Right ventricle myocardium inferior (tissue), 1 donor: Measurements from ENCODE around the gene ACD. TPM values are rescaled to one million over a fixed set of nuclear protein-coding genes. Genes with fewer than 3 reads are reported as not detected.

Source experiments
- ATAC-seq: fragments of 200-7000 bp; cut with Tn5 transposase; one replicate; pipeline ENCODE4 v1.9.1; 2020; ENCODE audit warnings: mild to moderate bottlenecking, moderate library complexity
- DNase-seq: peaks from one replicate; pipeline ENCODE4 v3.0.0; 2021; ENCODE audit errors: missing footprints
- intact Hi-C: fragments of 100-400 bp; cut with DNase I; formaldehyde crosslinking; loops from one replicate; pipeline ENCODE4 v1.11.0; 2022
- total RNA-seq: library from RNA; stranded (reverse); fragmentation: NEBNext Ultra II Directional; extraction: Animal tissue kit (Norgen Biotek cat#: 25700); gene quantifications from one replicate; pipeline ENCODE4 v1.2.1, GENCODE V29; 2021
- donor health status: DM: no; HTN: yes; CAD: no; lungs with severe emphysema.

ACD gene
- total RNA-seq, 1 donor from 2014 or later: 9.7 TPM

GRCh38 chr16:67665598-67665997, 5.5 kb upstream of the ACD start:
- DNase-seq (no peak), ATAC-seq (no peak)
- intact Hi-C loops: no loop called here

GRCh38 chr16:67664871-67665270, 4.8 kb upstream of the ACD start:
- intact Hi-C loops: no loop called here
- ATAC-seq (no peak), DNase-seq (no peak)

GRCh38 chr16:67664258-67664657, 4.2 kb upstream of the ACD start:
- intact Hi-C loops: no loop called here
- no peak for DNase-seq
- ATAC-seq: no peak

GRCh38 chr16:67663877-67664222, 3.8 kb upstream of the ACD start:
- intact Hi-C loops: no loop called here

GRCh38 chr16:67663151-67663876, 3.3 kb upstream of the ACD start:
- no peak for ATAC-seq
- DNase-seq: no peak
- intact Hi-C loops: no loop called here

More at GRCh38 chr16:67663877-67664222, 3.8 kb upstream of the ACD start:
- ATAC-seq (no peak), DNase-seq (no peak)

- intact Hi-C loops: no loop called here
- no peak for ATAC-seq
- DNase-seq: no peak
Measured at GRCh38 chr16:67662653-67663010, 2.6 kb upstream of the ACD start.

GRCh38 chr16:67661886-67662652, 2.0 kb upstream of the ACD start:
- intact Hi-C loops: no loop called here
- ATAC-seq: no peak
- DNase-seq: no peak

- intact Hi-C loops: no loop called here
- no peak for DNase-seq
- ATAC-seq: no peak
Measured at GRCh38 chr16:67661101-67661761, 1.2 kb upstream of the ACD start.

- peak; percentile 98 for DNase-seq
- peak; percentile 92 for ATAC-seq
- intact Hi-C loops: no loop called here
Measured at GRCh38 chr16:67660564-67661028, 536 bp upstream of the ACD start, which contains the start of gene PARD6A. Gene PARD6A, plus strand, starts transcription at chr16:67660960. Its CDS starts 79 bp downstream, at chr16:67661039.

GRCh38 chr16:67658849-67659674, 998 bp downstream of the ACD start:
- DNase-seq (no peak), ATAC-seq (no peak)
- intact Hi-C loops: no loop called here

GRCh38 chr16:67657751-67658518, 2.1 kb downstream of the ACD start:
- DNase-seq: no peak
- no peak for ATAC-seq
- intact Hi-C loops: no loop called here

GRCh38 chr16:67657017-67657608, 2.9 kb downstream of the ACD start:
- DNase-seq (no peak), ATAC-seq (no peak)
- intact Hi-C loops: no loop called here

GRCh38 chr16:67656344-67657016, 3.6 kb downstream of the ACD start:
- ATAC-seq: no peak
- DNase-seq: no peak
- intact Hi-C loops: no loop called here

- ATAC-seq: no peak
- intact Hi-C loops: no loop called here
- DNase-seq: peak; percentile 30
Measured at GRCh38 chr16:67655363-67655762, 4.7 kb downstream of the ACD start.

- DNase-seq: peak; percentile 59
- ATAC-seq: no peak
- intact Hi-C loops: no loop called here
Measured at GRCh38 chr16:67654403-67654911, 5.6 kb downstream of the ACD start.

GRCh38 chr16:67653789-67654402, 6.2 kb downstream of the ACD start:
- peak; percentile 25 for DNase-seq
- ATAC-seq: no peak
- intact Hi-C loops: no loop called here
